SK-MEL-5 (cell line): Measurements from ENCODE around the gene CRYBG1. TPM values are rescaled to one million over a fixed set of nuclear protein-coding genes. Genes with fewer than 3 reads are reported as not detected.

Experiments
- DNase-seq: peaks from one replicate; pipeline ENCODE4 v3.0.0-alpha.2; 2016; ENCODE audit warnings: low read depth, low spot score
- in situ Hi-C: cut with HindIII; loops from 2 replicates; pipeline ENCODE4 v1.10.0; 2016; ENCODE audit warnings: low sequenced_read_pairs, high pct_unique_total_duplicates, low pct_unique_long_range_greater_than_20kb
- total RNA-seq: library from RNA; depleted of rRNA; stranded (reverse); fragments of >200 nt; shearing (Covaris generic); gene quantifications from 2 replicates; pipeline ENCODE4 v1.2.3, GENCODE V29; 2014

CRYBG1 gene
- total RNA-seq, 1 experiment from 2014 or later, result 0.05 TPM

DNA sequence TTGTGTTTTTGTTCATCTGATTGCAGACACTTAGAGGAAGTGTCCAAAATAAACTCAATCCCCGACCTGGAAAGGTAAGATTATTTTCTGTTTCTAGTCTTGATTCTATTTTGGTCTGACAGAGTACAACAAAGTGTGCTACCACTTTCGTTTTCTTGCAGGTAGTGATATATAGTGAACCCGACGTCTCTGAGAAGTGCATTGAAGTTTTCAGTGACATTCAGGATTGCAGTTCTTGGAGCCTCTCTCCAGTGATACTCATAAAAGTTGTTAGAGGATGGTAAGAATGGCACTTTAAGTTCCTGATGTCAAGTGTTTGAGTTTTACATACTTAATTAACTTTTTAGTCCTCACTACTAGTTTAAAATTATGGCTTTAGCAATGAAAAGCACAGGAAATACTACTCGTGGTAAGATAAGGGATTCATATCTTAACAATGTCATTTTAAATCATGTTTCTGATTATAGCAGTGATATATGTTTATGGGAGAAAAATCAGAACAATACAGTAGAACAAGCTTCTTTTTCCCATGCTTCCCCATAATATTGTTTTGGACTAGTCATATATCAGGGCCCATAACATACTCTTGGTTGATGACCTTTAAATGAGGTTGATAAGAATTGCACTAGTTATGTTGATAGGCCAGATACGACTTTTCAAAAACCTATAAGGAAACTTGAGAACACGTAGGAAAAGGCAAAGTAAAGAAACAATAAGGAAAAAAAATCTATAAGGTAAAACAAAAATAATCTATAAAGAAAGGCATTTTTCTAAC lies 164.8 kb downstream of the CRYBG1 start:
- in situ Hi-C loops, result no loop called here
- DNase-seq, result peak; percentile 22

DNA sequence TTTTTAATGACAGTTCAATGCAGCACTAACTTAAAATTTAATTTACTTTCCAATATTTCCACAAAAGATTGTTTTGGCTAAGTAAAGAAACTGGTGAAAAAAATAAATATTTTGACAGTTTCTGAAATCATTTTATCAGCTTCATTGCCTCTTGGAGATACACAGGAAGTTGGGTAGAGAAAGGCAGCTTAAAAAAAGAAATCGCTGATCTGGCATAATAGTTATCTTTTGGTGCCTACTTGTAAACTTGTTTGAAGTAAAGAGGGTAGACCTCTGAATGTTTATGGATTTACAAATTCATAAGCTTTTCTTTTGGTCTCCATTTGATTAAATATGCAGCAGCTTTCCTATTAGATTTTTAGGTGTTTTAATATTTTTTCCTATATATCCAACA lies 165.4 kb downstream of the CRYBG1 start:
- DNase-seq, result no peak
- in situ Hi-C loops, result no loop called here

DNA sequence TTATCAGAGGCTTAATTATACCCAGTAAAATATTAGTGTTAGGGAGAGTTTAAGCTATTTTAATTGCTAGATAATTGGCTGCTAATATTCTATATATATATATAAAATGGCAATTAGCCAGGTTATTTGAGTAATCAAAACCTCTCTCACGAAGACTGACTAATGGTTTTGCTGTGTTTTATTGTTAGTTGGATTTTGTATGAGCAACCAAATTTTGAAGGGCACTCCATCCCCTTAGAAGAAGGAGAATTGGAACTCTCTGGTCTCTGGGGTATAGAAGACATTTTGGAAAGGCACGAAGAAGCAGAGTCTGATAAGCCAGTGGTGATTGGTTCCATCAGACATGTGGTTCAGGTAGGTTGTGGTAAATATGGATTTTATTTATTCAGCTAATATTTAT lies 166.6 kb downstream of the CRYBG1 start:
- in situ Hi-C loops, result no loop called here
- DNase-seq, result no peak

DNA sequence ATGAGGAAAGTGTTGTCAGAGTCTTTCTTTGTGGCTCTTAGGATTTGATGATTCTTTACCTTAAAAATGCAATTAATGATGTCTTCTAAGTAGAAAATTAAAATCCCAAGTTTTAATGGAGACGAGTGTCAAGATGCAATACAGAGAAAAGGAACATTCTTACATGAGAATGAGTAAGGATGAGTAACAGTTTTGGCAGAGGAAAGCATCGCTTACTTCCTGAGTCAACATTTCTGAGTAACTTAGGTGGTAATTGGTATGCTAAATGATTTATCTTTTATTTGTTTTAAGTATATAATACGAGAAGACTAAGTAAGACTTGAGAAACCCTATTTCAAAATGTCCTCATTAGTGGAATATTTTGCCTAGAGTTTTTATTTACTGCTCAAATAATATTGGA lies 167.5 kb downstream of the CRYBG1 start:
- in situ Hi-C loops, result no loop called here
- no peak for DNase-seq

DNA sequence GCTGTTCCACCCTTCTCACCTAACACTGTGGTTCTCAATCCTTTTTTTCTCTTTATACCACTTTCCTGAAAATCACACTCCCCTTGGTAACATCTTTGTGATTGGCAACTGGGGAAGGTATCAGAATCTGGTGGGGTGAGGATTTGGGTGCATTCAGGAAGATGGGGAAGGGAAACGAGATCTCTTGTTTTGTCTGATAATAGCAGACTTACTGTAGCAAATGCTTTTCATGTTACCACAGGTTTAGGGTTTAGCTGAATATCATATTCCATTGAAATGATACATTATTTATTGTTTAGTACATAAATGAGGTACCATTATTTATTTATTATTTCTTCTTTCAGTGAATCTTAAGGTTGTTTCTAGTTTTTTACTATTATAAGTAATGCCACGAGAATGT lies 168.0 kb downstream of the CRYBG1 start:
- in situ Hi-C loops, result no loop called here
- no peak for DNase-seq

DNA sequence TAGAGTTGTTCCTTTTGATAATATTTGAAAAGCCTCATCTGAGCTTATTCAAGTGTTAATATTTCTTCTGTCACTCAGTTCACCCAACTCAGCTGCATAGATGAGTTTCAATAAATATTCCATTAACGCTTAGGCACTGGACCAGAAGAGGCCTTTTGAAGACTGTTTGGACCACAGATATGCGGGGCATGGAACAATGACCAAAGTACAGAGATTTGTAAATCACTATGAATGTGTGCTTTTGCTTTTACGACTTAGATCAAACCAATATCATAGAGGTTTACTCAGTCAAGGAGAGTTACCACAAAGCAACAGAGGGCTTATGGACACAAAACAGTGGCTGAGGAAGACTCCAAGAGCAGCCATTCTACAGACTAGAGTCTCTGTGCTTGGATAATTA lies 168.9 kb downstream of the CRYBG1 start:
- in situ Hi-C loops, result no loop called here
- no peak for DNase-seq

DNA sequence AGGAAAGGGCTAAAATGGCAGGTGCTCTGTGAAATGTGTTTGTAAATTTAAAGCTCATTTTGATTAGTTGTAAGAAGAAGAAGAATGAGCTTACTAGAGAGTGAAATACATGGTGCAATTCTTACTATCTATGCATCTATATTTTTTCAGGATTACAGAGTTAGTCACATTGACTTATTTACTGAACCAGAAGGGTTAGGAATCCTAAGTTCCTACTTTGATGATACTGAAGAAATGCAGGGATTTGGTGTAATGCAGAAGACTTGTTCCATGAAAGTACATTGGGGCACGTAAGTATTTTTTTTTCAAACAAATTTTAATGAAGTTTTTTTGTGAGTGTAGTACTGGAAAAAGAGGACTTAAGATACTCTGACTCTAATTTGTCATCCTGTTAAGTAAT lies 169.5 kb downstream of the CRYBG1 start:
- in situ Hi-C loops, result no loop called here

DNA sequence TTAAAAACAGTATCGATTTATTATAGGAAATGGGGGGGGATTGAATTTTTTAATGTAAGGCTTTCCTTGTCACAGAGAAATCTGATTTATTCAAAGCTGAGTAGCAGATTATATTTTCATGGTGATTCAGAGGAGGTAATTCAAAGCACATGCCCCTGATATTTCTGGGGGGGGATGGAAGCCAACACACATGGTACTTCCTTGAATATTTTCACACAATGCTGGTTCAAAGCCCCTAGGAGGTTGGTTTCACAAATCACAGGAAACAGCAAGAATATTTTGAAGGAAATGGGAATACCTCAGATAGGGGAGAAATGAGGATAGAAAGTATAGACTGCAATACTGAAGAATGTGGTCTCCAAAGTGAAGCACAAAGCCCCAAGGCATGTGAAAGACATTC lies 170.0 kb downstream of the CRYBG1 start:
- in situ Hi-C loops, result no loop called here
- DNase-seq, result no peak

More for the DNA sequence above, 169.5 kb downstream of the CRYBG1 start:
- DNase-seq, result no peak

DNA sequence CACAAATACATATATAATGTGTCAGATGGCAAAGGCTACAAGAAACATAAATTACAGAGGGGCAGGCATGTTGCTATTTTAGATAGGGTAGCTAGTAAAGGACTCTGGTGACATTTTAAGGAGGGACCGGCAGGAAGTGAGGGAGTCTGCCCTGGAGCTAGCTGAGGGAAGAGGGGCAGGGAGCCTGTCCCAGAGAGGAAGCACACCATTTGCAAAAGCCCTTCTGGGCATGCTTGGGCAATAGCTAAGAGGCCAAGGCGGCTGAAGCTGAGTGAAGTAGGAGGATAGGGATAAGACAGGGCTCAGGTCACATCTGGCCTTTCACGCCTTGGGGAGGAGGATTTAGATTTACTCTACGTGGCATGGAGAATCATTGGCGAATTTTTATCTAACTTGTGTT lies 172.5 kb downstream of the CRYBG1 start:
- DNase-seq, result no peak
- in situ Hi-C loops, result no loop called here

DNA sequence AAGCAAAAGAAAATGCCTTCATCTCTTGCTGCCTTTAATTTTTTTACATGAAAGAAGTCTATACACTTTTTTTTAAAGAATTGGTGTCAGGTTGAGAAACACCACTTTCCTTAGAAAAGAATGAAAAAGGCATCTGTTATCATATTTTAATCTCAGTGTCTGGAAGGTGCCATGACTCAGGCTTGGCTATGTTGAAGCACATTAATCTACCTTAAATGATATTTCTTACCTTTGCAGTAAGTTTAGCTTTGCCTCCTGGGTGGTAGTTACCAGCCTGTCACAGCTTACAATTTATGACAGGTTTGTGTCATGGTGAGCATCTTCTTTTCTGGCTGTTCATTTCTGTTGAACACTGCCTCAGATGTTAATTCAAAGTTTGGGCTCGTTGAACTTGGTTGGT lies 173.5 kb downstream of the CRYBG1 start:
- DNase-seq, result no peak
- in situ Hi-C loops, result no loop called here

DNA sequence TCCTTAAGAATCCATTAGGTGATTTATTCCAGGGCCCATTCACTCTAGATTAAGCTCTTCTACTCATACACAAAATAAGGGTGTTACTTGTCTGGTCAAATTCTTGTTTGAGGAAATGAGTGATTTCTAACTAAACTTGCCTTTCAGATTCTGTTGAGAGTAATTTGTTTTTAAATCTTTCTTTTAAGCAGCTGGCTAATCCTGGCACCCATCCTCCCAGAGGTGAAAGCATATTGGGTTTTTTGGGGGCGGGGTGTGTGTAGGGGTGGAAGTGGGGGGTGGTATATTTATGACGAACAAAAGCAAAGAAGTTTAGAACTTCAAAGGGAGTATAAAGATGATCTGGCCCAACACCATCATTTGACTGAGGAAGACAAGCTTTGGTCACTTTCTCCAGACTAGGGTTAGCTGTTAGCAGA lies 174.1 kb downstream of the CRYBG1 start:
- no peak for DNase-seq
- in situ Hi-C loops, result no loop called here

DNA sequence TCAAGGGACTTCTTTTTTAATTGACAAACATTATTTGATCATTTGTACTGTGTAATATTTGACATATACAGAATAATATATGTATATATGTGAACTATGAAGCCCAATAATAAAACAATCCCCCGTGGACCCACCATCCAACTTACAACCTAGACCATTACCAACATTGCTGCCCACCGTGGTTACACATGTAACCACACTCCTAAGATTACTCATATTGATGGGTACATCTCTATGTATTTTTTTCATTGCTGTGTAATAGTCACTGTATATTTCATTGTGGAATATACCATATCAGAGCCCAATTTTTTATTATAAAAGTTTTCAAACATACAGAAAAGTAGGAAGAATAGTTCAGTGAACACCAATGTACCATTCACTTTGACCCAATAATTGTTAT lies 174.5 kb downstream of the CRYBG1 start:
- DNase-seq, result no peak
- in situ Hi-C loops, result no loop called here

DNA sequence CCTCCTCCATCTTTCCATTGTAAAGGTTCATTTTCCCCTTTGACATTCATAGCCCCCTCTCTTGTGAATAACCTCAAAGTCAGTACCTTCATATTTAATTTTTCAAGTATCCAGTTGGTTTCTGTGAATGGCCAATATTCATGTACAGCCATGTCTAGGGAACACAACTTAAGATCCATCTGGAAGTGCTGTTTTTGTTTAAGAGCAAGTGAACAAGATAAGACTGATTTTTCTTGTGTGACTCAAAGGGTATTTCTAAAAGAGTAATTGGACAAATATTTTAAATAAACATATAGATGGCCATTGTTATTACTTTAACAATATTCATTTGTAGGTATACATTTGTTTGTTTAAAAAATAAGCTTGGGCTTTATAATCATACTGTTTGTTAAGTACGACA lies 175.8 kb downstream of the CRYBG1 start:
- in situ Hi-C loops, result no loop called here
- DNase-seq, result no peak

DNA sequence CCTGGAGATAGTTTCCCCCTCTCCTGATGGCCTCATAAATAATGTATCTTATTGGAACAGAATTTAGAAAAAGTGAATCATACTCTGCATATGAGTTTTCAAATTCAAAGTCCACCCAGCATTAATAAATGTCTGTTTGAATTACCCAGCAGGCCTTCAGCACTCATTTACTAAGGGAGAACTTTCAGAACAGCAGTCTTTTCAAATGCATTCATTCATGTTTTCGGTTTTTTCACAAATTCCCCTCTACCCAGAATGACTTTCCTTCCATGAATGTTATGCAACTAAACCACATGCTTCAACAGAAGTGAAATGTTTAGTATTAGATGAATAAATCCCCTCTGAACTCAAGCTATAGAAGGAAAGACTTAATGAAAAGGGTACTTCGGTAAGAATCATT lies 176.3 kb downstream of the CRYBG1 start:
- in situ Hi-C loops, result no loop called here

DNA sequence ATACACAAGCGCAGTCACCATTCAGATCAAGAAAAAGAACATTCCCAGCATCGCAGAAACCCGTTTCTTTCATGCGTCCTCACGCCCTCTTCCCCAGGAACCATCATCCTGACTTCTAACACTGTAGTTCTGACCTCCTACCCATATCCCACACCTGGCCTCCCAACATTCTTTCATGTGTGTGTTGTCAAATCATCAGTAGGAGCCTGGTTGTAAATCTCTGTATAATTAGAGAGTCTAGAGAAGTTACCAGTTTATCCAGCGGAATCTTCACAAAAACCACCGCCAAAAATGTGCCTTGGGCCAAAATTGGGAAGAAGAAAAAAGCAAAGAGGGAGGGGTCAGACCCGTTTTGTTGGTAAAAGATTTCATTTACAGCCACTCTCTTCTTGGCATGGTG lies 177.1 kb downstream of the CRYBG1 start:
- in situ Hi-C loops, result no loop called here
- no peak for DNase-seq

More for the DNA sequence above, 176.3 kb downstream of the CRYBG1 start:
- DNase-seq, result no peak

DNA sequence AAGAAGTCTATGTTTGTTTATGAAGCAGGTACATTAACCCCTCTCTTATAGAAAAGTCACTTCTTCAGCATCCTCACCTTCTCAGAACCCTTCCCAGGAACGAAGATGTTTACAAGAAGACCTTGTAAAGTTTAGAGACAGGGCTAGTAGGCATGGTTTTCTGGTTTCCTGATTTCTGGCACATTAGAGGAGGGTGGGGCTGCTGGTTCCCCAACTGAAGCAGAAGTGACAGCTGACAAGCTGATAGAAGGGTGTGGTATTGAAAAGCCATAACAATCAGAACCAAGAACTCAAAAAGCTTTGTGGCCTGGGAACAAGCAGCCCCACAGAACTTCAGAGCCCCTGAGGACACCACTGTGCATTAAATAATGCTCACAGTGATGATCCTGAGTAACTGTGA lies 177.6 kb downstream of the CRYBG1 start:
- no peak for DNase-seq
- in situ Hi-C loops, result no loop called here

DNA sequence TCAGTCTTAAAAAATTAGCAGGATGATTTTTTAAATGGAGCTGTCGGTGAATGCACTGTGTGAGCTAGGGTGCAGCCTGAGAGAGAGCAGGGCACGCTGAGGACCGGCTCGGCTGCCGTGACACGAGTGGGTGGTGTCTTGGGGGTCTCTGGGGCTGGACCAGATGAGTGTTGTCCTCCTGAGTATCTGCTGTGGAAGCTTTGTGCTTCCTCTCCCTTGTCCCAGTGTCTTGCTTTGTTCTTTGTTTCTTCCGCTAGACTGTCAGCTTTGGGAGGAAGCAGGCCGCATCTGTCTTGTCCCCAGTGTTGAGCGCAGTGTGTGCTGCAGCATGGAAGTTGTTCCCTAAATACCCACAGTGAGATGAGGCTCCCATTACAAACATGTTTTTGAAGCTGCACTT lies 179.4 kb downstream of the CRYBG1 start:
- DNase-seq, result no peak
- in situ Hi-C loops, result no loop called here

DNA sequence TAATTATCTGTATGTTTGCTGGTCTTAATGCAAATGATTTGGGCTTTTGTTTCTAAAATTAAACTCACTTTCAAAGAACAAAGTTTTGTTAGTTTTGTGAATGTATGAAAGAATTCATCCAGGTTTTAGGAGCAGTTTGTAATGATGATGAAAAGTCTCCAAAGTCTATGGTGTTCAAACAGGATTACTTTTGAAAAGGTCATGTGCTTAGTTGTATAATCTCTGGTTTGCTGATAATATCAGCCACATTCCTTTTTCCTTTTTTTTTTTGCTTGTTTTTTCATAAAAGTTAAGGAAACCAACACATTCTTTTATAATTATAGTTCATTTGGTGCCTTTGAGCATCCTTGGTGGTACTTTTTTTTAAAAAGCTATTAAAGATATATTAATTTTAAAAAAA lies 179.9 kb downstream of the CRYBG1 start:
- in situ Hi-C loops, result no loop called here
- no peak for DNase-seq

DNA sequence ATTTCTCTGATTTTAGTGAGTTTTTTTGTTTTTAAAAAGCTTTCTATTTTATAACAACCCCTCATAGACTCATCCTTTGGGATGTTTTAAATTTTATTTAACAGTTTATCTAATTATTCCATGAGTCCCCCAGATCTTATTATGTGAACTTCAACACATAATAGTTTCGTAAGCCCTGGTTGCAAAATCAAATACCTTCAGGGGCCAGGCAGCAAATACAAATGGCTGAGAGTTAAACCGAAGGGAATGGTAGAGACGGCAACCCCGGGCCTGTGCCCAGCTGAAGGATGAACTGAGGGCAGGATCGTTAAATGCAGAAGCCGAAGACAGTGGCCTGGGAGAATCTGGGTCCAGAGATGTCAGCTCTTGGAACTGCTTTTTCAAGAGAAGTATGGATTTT lies 180.4 kb downstream of the CRYBG1 start:
- DNase-seq, result no peak
- in situ Hi-C loops, result no loop called here

DNA sequence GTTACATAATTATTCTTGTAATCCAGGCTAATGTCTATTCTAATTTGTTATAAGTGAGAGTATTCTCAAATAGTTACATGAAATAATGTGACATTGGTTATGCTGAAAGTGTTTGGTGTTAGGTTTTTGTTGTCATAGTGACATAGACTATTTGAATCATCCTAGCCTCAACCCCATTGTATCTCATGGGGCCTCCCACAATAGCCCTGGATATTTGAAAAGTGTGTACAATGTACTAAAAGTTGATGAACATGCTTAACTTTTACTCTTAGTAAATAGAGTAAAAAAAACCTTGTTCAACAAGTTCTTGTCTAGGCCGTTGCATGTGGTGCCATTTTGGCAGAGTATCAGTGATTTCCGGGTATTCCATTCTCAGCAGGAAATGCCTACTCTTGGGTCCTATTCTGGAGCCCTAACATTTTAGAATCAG lies 185.8 kb downstream of the CRYBG1 start:
- no peak for DNase-seq
- in situ Hi-C loops, result no loop called here
